AG04449 (cell line): ENCODE data around the gene TUBB6.

Source experiments
- CTCF ChIA-PET: fragments of 350-600 bp; formaldehyde crosslinking; extraction: SDS; loops from one replicate; lab custom pipeline; 2021; ENCODE audit warnings: antibody characterized with exemption; lab: Yijun Ruan, JAX
- POLR2A ChIA-PET: fragments of 400-600, 350-600 bp; formaldehyde crosslinking; extraction: SDS; loops from one replicate; lab custom pipeline; 2020; ENCODE audit warnings: antibody characterized with exemption, inconsistent platforms; lab: Yijun Ruan, JAX
- DNase-seq: peaks from one replicate; pipeline ENCODE4 v3.0.0-alpha.2; 2010; ENCODE audit warnings: low read depth, low spot score
- H3K4me3 ChIP-seq: 2 replicates; pipeline ENCODE4 v1.5.1; 2011; ENCODE audit warnings: low read depth, mild to moderate bottlenecking, control low read depth, low read length
- CTCF ChIP-seq: IDR thresholded peaks from one replicate; pipeline ENCODE4 v1.5.1; 2011; ENCODE audit warnings: mild to moderate bottlenecking, moderate library complexity, low read length, control low read depth, inconsistent platforms; ENCODE audit not compliant: insufficient read depth; ENCODE audit errors: missing control alignments

Gene TUBB6

GRCh38 chr18:12287684-12288402 is 20.2 kb upstream of the TUBB6 start:
- POLR2A ChIA-PET = interaction anchor here (1.0 to 4.3 kb wide), 10 partner anchors 9 to 334 kb away, joined by 3 to 69 read pairs (median 5); partner anchors contain the start of genes AFG3L2 and TUBB6
- DNase-seq = peak; percentile 87
- TF ChIP-seq CTCF = peak; percentile 12
- H3K4me3 ChIP-seq = peak overlapping the region; percentile 60
- CTCF ChIA-PET = interaction anchor here (0.8 to 5.2 kb wide), 9 partner anchors 9 to 89 kb away, joined by 3 to 27 read pairs (median 5); partner anchors contain the start of genes AFG3L2 and TUBB6

- POLR2A ChIA-PET = interaction anchor here (1.0 to 4.3 kb wide), 10 partner anchors 8 to 334 kb away, joined by 3 to 69 read pairs (median 5); partner anchors contain the start of genes AFG3L2 and TUBB6
- peak overlapping the region; percentile 60 for H3K4me3 ChIP-seq
- CTCF ChIA-PET = interaction anchor here (0.8 to 5.2 kb wide), 6 partner anchors 9 to 89 kb away, joined by 3 to 27 read pairs (median 10); partner anchors contain the start of gene AFG3L2
Observed at GRCh38 chr18:12288403-12288755, 19.7 kb upstream of the TUBB6 start.

GRCh38 chr18:12290086-12290485 is 18.0 kb upstream of the TUBB6 start:
- H3K4me3 ChIP-seq = no peak overlapping the region
- ChIA-PET CTCF (interaction anchor here (1.0 to 5.2 kb wide), 2 partner anchors 11 to 12 kb away, joined by 3 to 26 read pairs; no protein-coding TSS in a partner anchor), POLR2A (interaction anchor here (3.9 kb wide), 1 partner anchor 19 kb away, joined by 69 read pairs; the partner anchor contains the start of gene TUBB6)
- TF ChIP-seq CTCF = no peak
- DNase-seq = no peak

More at GRCh38 chr18:12288403-12288755, 19.7 kb upstream of the TUBB6 start:
- no peak for TF ChIP-seq CTCF
- no peak for DNase-seq

GRCh38 chr18:12291161-12291560 is 16.9 kb upstream of the TUBB6 start:
- DNase-seq = no peak
- no peak overlapping the region for H3K4me3 ChIP-seq
- no peak for TF ChIP-seq CTCF
- POLR2A ChIA-PET = no interaction called here
- CTCF ChIA-PET = no interaction called here

- TF ChIP-seq CTCF = no peak
- ChIA-PET POLR2A (interaction anchor here (0.6 kb wide), 1 partner anchor 25 kb away, joined by 3 read pairs; no protein-coding TSS in a partner anchor), CTCF (no interaction called here)
- DNase-seq = no peak
- H3K4me3 ChIP-seq = no peak overlapping the region
Observed at GRCh38 chr18:12291690-12292089, 16.4 kb upstream of the TUBB6 start.

- H3K4me3 ChIP-seq = no peak overlapping the region
- DNase-seq = no peak
- no peak for TF ChIP-seq CTCF
- ChIA-PET CTCF (interaction anchor here (0.9 to 1.5 kb wide), 2 partner anchors 13 to 21 kb away, joined by 4 to 8 read pairs; no protein-coding TSS in a partner anchor), POLR2A (interaction anchor here (6.0 kb wide), 1 partner anchor 15 kb away, joined by 60 read pairs; the partner anchor contains the start of gene TUBB6)
Observed at GRCh38 chr18:12293831-12294230, 14.2 kb upstream of the TUBB6 start.
